Sigmoid colon (tissue), 4 donors: ENCODE results near the gene ARHGAP6.

ENCODE experiments used
- EP300 ChIP-seq, 4 donors: sonication (generic); formaldehyde crosslinking; IDR thresholded peaks; one replicate each; pipeline ENCODE4 v1.6.1; 2017; ENCODE audit warnings: antibody characterized with exemption in 4 of 4
- POLR2A ChIP-seq, 2 donors: fragments of 450-650 bp; IDR thresholded peaks; one replicate each; pipeline ENCODE4 v1.6.1; 2016; ENCODE audit warnings: antibody characterized with exemption in 2 of 2, mild to moderate bottlenecking in 2 of 2, moderate library complexity in 2 of 2
- POLR2AphosphoS5 ChIP-seq, 4 donors: sonication (generic); formaldehyde crosslinking; IDR thresholded peaks; one replicate each; pipeline ENCODE4 v1.6.1; 2017; ENCODE audit warnings: antibody characterized with exemption in 4 of 4
- TF ChIP-seq, protein P1 (sequence below), 4 experiments: fragments of 450-650 bp in 3 of 4; fragments of 200-600 bp in 1 of 4; IDR thresholded peaks; one replicate each; pipeline ENCODE4 v1.5.1; 2016 to 2019; ENCODE audit warnings: antibody characterized with exemption in 4 of 4, mild to moderate bottlenecking in 3 of 4, moderate library complexity in 2 of 4

DNA sequence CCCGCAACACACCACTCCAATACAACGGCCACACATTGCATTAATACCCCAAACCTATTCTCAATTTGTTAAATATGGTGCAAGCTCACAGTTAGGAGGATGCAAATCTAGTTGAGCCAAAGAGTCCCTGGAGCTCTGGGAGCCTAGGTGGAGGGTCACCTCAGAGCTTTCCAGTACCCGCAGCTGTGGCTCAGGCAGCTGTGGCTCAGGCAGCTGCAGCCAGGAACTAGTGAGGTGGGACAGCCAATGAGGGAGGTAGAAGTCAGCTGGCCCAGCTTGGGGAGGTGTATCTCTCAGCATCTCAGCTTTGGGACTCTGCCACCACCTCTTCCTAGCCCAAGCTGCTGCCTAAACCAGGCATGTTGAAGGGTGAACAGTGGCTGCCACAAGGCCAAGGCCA is 36.7 kb upstream of the ARHGAP6 start:
- TF ChIP-seq, protein P1, sequence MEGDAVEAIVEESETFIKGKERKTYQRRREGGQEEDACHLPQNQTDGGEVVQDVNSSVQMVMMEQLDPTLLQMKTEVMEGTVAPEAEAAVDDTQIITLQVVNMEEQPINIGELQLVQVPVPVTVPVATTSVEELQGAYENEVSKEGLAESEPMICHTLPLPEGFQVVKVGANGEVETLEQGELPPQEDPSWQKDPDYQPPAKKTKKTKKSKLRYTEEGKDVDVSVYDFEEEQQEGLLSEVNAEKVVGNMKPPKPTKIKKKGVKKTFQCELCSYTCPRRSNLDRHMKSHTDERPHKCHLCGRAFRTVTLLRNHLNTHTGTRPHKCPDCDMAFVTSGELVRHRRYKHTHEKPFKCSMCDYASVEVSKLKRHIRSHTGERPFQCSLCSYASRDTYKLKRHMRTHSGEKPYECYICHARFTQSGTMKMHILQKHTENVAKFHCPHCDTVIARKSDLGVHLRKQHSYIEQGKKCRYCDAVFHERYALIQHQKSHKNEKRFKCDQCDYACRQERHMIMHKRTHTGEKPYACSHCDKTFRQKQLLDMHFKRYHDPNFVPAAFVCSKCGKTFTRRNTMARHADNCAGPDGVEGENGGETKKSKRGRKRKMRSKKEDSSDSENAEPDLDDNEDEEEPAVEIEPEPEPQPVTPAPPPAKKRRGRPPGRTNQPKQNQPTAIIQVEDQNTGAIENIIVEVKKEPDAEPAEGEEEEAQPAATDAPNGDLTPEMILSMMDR (IDR thresholded peaks at IDR 0.05), result no peak
- TF ChIP-seq POLR2A (IDR thresholded peaks at IDR 0.05) (no peak), EP300 (IDR thresholded peaks at IDR 0.05) (no peak), POLR2AphosphoS5 (IDR thresholded peaks at IDR 0.05) (no peak)
